ENCODE measurements around the gene B3GNT2. TPM values are rescaled to one million over a fixed set of nuclear protein-coding genes. Genes with fewer than 3 reads are reported as not detected.

Gene B3GNT2
- polyA plus RNA-seq, 1 experiment: 8.6 TPM

GRCh38 chr2:62205554-62205953 is 9.6 kb downstream of the B3GNT2 start:
- Histone ChIP-seq H3K4me3 (ENCODE audit: low read depth, low read length) (no peak overlapping the region), H3K9me3 (ENCODE audit: control insufficient read depth, insufficient read depth, low read length) (no peaks in the 10 kb centered on the region), H3K27me3 (ENCODE audit: control insufficient read depth, insufficient read depth, low read length) (no peaks in the 10 kb centered on the region), H3K27ac (ENCODE audit: low read depth, low read length) (no peak overlapping the region)
- no peak for TF ChIP-seq CTCF (IDR thresholded peaks at IDR 0.05; ENCODE audit: low read depth, low read length)
- POLR2A ChIA-PET: no interaction called here
- CTCF ChIA-PET: no interaction called here
- no peak for DNase-seq (ENCODE audit: low read depth, low spot score)

- Histone ChIP-seq H3K27me3 (ENCODE audit: control insufficient read depth, insufficient read depth, low read length) (no peaks in the 10 kb centered on the region), H3K9me3 (ENCODE audit: control insufficient read depth, insufficient read depth, low read length) (no peaks in the 10 kb centered on the region), H3K27ac (ENCODE audit: low read depth, low read length) (no peak overlapping the region), H3K4me3 (ENCODE audit: low read depth, low read length) (no peak overlapping the region)
- no peak for TF ChIP-seq CTCF (IDR thresholded peaks at IDR 0.05; ENCODE audit: low read depth, low read length)
- DNase-seq (ENCODE audit: low read depth, low spot score): no peak
- ChIA-PET POLR2A (no interaction called here), CTCF (no interaction called here)
Measured at GRCh38 chr2:62206024-62206423, 10.1 kb downstream of the B3GNT2 start.

GRCh38 chr2:62207491-62207890 is 11.6 kb downstream of the B3GNT2 start:
- H3K27me3 ChIP-seq (ENCODE audit: control insufficient read depth, insufficient read depth, low read length): no peaks in the 10 kb centered on the region
- DNase-seq (ENCODE audit: low read depth, low spot score): no peak
- no peak overlapping the region for H3K4me3 ChIP-seq (ENCODE audit: low read depth, low read length)
- TF ChIP-seq CTCF (IDR thresholded peaks at IDR 0.05; ENCODE audit: low read depth, low read length): no peak
- POLR2A ChIA-PET: no interaction called here
- H3K9me3 ChIP-seq (ENCODE audit: control insufficient read depth, insufficient read depth, low read length): peaks cover 5% of the 10 kb centered on the region
- CTCF ChIA-PET: no interaction called here
- H3K27ac ChIP-seq (ENCODE audit: low read depth, low read length): no peak overlapping the region

GRCh38 chr2:62208074-62208757 is 12.3 kb downstream of the B3GNT2 start:
- Histone ChIP-seq H3K27ac (ENCODE audit: low read depth, low read length) (no peak overlapping the region), H3K27me3 (ENCODE audit: control insufficient read depth, insufficient read depth, low read length) (no peaks in the 10 kb centered on the region), H3K4me3 (ENCODE audit: low read depth, low read length) (no peak overlapping the region), H3K9me3 (ENCODE audit: control insufficient read depth, insufficient read depth, low read length) (peaks cover 5% of the 10 kb centered on the region)
- ChIA-PET CTCF (no interaction called here), POLR2A (no interaction called here)
- DNase-seq (ENCODE audit: low read depth, low spot score): no peak
- TF ChIP-seq CTCF (IDR thresholded peaks at IDR 0.05; ENCODE audit: low read depth, low read length): no peak

GRCh38 chr2:62208758-62209114 is 12.8 kb downstream of the B3GNT2 start:
- ChIA-PET CTCF (no interaction called here), POLR2A (no interaction called here)

More at GRCh38 chr2:62208758-62209114, 12.8 kb downstream of the B3GNT2 start:
- DNase-seq (ENCODE audit: low read depth, low spot score): no peak
- no peaks in the 10 kb centered on the region for H3K27me3 ChIP-seq (ENCODE audit: control insufficient read depth, insufficient read depth, low read length)
- no peak overlapping the region for H3K4me3 ChIP-seq (ENCODE audit: low read depth, low read length)
- H3K9me3 ChIP-seq (ENCODE audit: control insufficient read depth, insufficient read depth, low read length): peaks cover 5% of the 10 kb centered on the region
- no peak for TF ChIP-seq CTCF (IDR thresholded peaks at IDR 0.05; ENCODE audit: low read depth, low read length)
- no peak overlapping the region for H3K27ac ChIP-seq (ENCODE audit: low read depth, low read length)
